Stomach smooth muscle (tissue), 2 donors: ENCODE results near the gene SFXN3.

Experiments
- H3K27ac ChIP-seq: one replicate; pipeline ENCODE4 v1.7.0; 2013; ENCODE audit warnings: mild to moderate bottlenecking, low read length, inconsistent platforms
- H3K27me3 ChIP-seq, 2 donors: one replicate each; pipeline ENCODE4 v1.7.0; 2013; ENCODE audit warnings: low read length in 2 of 2; ENCODE audit not compliant: insufficient read depth in 2 of 2, control insufficient read depth in 1 of 2
- H3K36me3 ChIP-seq, 2 donors: one replicate each; pipeline ENCODE4 v1.7.0; 2013; ENCODE audit warnings: low read length in 2 of 2; ENCODE audit not compliant: control insufficient read depth in 2 of 2, insufficient read depth in 2 of 2
- H3K4me1 ChIP-seq: one replicate; pipeline ENCODE4 v1.7.0; 2013; ENCODE audit warnings: low read length; ENCODE audit not compliant: control insufficient read depth, insufficient read depth
- H3K4me3 ChIP-seq, 2 donors: one replicate each; pipeline ENCODE4 v1.7.0; 2013; ENCODE audit warnings: low read length in 2 of 2
- H3K9ac ChIP-seq, 2 donors: one replicate each; pipeline ENCODE4 v1.7.0; 2013; ENCODE audit warnings: low read length in 2 of 2, mild to moderate bottlenecking in 1 of 2
- H3K9me3 ChIP-seq, 2 donors: one replicate each; pipeline ENCODE4 v1.7.0; 2013; ENCODE audit warnings: low read length in 2 of 2; ENCODE audit not compliant: control insufficient read depth in 2 of 2
- donor health status: healthy.
- donor health status: Pancreatic carcinoma.

SFXN3 gene

DNA sequence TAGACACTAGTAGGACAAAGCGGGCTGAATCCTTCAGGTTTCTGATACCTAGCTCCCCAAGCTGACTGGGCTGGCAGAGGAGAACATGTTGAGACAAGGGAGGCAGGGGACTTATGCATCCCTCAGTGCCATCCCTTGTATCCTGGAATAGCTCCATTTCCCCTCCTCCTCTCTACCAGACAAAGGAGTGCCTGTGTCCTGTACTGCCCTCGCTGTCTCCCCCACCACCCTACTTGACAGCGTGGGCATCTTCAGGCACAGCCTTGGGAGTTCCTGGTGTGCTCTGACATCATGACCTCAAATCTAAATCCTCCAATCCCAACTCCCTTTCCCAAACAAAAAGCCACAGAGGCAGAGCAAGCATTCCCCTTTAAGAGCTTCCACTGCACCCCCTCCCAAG, 9.0 kb downstream of the SFXN3 start:
- H3K9ac ChIP-seq = no peak overlapping the region
- H3K36me3 ChIP-seq = peaks cover 33 to 44% of the 10 kb centered on the region in 2 donors
- peaks cover 18% of the 10 kb centered on the region for H3K4me1 ChIP-seq
- no peak overlapping the region for H3K27ac ChIP-seq
- no peaks in the 10 kb centered on the region for H3K27me3 ChIP-seq
- H3K9me3 ChIP-seq = no peaks in the 10 kb centered on the region
- H3K4me3 ChIP-seq = no peak overlapping the region

DNA sequence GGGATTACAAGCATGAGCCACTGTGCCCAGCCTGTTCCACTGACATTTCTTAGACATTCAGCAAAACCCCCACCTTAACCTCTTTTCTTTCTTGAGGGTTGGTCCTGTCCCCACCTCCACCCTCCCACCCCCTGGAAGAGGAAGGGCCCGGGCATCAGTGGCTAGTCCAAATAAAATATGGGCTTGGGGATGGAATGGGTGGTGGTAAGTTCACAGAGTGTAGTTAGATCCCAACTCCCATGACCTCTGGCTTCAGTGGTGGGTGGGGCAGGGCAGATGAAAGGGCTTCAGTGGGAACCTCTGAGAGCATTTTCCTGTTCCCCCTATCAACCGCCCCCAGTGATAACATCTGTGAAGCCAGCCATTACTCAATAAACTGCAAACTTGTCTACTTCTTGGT, 9.8 kb downstream of the SFXN3 start:
- Histone ChIP-seq H3K36me3 (peaks cover 27 to 38% of the 10 kb centered on the region in 2 donors), H3K9me3 (no peaks in the 10 kb centered on the region), H3K4me3 (no peak overlapping the region), H3K9ac (no peak overlapping the region), H3K4me1 (peaks cover 18% of the 10 kb centered on the region), H3K27ac (no peak overlapping the region), H3K27me3 (peaks cover 0 to 3% of the 10 kb centered on the region in 2 donors)

DNA sequence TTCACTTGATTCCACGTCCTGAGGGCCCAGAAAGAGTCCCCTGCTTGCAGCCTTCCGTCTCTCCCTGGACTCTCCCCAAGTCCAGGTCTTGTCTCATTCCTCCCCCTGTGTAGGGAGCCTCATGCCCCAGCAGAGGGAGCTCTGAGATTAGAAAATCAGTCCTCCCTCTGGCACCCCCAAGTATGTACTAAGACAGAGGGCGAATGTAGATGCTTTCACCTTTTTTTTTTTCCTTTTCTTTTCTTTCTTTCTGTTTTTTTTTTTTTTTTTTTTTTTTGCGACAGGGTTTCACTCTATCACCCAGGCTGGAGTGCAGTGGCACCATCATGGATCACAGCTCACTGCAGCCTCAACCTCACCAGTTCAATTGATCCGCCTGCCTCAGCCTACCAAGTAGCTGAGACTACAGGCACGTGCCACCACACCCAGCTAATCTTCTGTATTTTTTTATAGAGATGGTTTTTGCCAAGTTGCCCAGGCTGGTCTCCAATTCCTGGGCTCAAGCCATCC, 10.3 kb downstream of the SFXN3 start:
- H3K27ac ChIP-seq = no peak overlapping the region
- H3K27me3 ChIP-seq = peaks cover 0 to 3% of the 10 kb centered on the region in 2 donors
- peaks cover 18% of the 10 kb centered on the region for H3K4me1 ChIP-seq
- no peak overlapping the region for H3K9ac ChIP-seq
- H3K4me3 ChIP-seq = no peak overlapping the region
- H3K9me3 ChIP-seq = no peaks in the 10 kb centered on the region
- H3K36me3 ChIP-seq = peaks cover 22 to 34% of the 10 kb centered on the region in 2 donors

DNA sequence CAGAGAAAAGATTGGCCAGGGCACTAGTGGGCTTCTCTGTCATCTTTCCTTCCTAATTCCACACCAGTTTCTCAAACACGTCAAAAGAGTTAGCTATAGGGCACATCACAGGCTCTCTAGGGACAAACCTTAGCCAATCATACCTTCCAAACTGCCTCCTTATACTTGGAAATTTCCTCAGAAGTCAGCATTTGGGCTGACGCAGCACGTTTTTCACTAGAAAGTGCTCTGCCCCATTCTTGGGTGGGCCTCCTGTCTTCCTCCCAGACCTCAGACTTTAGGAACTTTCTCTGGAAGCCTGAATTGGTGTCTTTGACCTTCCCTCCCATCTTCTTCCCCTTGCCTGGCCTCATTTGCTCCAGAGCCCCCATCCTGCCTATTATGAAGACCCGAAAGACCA, 11.1 kb downstream of the SFXN3 start:
- Histone ChIP-seq H3K27ac (peak overlapping the region; percentile 84), H3K9me3 (no peaks in the 10 kb centered on the region), H3K36me3 (peaks cover 14 to 25% of the 10 kb centered on the region in 2 donors), H3K4me3 (peak overlapping the region; percentile 53 to 85), H3K4me1 (peaks cover 18% of the 10 kb centered on the region), H3K27me3 (peaks cover 5 to 10% of the 10 kb centered on the region in 2 donors), H3K9ac (peak overlapping the region; percentile 65 to 82)

DNA sequence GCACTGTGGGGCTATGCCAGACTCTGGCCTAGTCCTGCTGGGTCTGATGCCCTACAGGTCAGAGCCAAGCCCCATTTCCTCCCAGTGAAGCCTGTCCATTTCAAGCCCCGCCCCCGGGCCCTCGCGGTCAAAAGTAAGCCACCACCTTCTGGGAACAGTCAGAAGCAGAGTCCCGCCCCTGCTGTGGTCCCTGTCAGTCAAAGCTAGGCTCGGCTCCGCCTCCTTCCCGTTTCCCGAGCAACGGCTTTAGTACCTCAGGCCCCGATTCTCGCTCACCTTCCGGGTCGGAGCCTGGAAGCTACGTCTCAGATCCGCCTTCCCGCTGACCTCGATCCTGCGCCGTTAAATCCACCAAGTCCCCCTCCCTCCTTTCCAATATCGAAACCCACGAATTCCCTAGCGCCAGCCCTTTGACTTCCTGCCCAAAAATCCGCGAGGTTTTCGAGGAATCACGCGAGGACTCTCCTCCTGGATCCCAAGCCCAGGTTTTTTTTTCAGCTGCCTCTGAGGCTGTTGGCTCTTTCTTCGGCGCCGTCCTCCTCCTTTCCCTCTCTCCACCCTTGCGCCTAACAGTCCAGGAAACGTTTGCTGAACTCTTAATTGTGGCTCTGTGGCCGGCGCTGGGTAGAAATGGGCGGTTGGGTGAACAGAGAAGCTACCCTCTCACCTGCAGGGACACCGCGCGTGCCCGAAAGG, 11.8 kb downstream of the SFXN3 start:
- Histone ChIP-seq H3K27ac (peak overlapping the region; percentile 84), H3K4me1 (peaks cover 18% of the 10 kb centered on the region), H3K27me3 (peaks cover 12 to 17% of the 10 kb centered on the region in 2 donors), H3K9ac (peak overlapping the region; percentile 65 to 82), H3K4me3 (peak overlapping the region; percentile 53 to 85), H3K36me3 (peaks cover 8 to 18% of the 10 kb centered on the region in 2 donors), H3K9me3 (no peaks in the 10 kb centered on the region)

DNA sequence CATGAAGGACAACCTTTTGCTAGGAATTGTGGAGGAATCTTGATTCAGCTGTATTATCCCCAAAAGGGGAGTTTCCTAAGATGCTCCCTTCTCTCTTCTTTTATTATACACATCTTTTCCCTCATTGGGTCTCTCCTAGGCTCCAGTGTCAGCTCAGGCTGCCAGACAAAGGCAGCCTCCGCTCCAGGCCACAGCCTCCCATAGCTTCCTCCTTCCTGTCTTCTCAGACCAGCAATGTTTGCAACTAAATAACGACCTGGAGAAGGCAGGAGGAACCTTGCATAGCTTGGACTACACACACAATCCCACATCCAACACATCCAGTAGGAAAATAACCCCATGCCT, 12.3 kb downstream of the SFXN3 start:
- Histone ChIP-seq H3K9ac (peak overlapping the region; percentile 65 to 82), H3K36me3 (peaks cover 8 to 13% of the 10 kb centered on the region in 2 donors), H3K4me1 (peaks cover 18% of the 10 kb centered on the region), H3K27ac (peak overlapping the region; percentile 84), H3K27me3 (peaks cover 17 to 21% of the 10 kb centered on the region in 2 donors), H3K9me3 (no peaks in the 10 kb centered on the region), H3K4me3 (peak overlapping the region; percentile 53 to 85)

DNA sequence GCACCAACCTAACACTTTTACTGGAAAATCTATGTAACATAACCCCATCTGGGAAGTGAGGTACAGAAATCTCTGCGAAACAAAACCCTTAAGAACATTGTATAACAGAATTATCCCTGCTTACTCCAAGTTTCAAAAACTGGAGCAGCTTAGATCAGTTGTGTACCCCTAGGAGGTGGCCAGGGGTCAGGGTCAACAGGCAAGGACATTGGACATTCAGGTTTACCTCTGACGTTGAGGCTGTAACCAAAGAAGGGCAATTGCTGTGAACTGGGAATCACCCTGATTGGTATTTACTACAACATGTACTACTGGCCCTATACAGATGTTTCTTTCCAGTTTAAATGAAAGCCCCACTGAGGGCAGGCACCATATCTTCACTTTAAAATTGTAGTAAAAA, 13.1 kb downstream of the SFXN3 start:
- no peak overlapping the region for H3K9ac ChIP-seq
- H3K4me1 ChIP-seq = peaks cover 21% of the 10 kb centered on the region
- peaks cover 5 to 7% of the 10 kb centered on the region in 2 donors for H3K36me3 ChIP-seq
- peaks cover 25 to 29% of the 10 kb centered on the region in 2 donors for H3K27me3 ChIP-seq
- no peak overlapping the region for H3K4me3 ChIP-seq
- no peak overlapping the region for H3K27ac ChIP-seq
- H3K9me3 ChIP-seq = no peaks in the 10 kb centered on the region

DNA sequence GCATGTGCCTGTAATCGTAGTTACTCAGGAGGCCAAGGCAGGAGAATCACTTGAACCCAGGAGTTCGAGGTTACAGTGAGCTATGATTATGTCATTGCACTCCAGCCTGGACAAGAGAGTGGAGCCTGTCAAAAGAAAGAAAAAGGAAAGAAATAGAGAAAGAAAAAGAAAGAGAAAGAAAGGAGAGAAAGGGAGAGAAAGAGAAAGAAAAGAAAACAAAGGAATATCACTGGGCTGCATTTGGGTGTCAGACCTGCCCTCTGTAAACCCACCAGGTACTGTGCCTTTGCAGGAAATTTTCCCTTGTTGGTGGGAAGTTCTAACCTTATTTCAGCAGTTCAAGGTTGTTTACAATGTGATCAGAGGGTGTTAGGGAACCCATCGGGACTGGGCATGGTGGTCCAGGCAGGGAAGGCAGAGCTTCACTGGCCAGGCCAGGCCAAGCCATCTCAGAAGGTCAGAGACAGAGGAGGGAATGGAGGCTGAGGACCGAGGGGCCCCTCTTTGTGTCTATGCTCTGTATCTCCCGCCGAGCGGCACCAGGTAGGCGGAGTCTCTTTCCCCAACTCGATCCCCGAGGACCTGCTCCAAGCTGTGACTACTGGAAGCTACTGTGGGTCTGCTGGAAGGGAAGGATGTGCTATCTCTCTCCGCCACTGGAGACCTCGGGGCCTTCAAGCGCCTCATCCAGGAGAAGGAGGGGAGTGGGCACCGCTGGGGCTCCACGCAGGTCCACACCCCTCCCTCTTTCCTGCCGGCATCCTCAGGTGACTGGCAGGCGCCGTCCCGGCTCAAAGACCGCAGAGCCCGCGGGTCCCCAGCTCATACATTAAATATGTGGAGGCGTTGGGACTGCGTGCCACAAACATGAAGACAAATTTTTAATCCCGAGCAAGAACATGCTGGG, 15.6 kb downstream of the SFXN3 start:
- Histone ChIP-seq H3K9ac (no peak overlapping the region), H3K4me3 (no peak overlapping the region), H3K36me3 (no peaks in the 10 kb centered on the region), H3K9me3 (no peaks in the 10 kb centered on the region), H3K4me1 (peaks cover 24% of the 10 kb centered on the region), H3K27me3 (peaks cover 44 to 49% of the 10 kb centered on the region in 2 donors), H3K27ac (no peak overlapping the region)

DNA sequence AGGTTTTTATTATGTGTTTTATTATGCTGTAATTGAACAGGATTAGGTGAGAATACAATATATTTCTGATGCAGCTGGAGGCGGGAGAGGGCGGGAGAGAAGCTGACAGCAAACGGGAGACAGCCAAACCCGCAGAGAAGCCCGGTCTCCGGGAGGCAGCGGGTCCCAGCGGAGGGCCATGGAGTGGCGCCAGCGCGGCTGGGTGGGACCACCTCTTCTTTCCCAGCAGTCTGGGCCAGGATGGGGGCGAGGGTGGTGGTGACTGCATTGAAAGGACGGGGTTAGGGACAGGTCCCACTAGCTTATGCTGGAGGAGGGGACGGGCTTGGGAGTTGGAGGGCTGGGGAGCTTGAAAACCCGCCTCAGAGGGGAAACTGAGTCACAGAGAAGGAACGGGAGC, 16.2 kb downstream of the SFXN3 start:
- no peaks in the 10 kb centered on the region for H3K9me3 ChIP-seq
- H3K4me3 ChIP-seq = no peak overlapping the region
- H3K27me3 ChIP-seq = peaks cover 49 to 56% of the 10 kb centered on the region in 2 donors
- no peak overlapping the region for H3K27ac ChIP-seq
- H3K36me3 ChIP-seq = no peaks in the 10 kb centered on the region
- H3K4me1 ChIP-seq = peaks cover 20% of the 10 kb centered on the region
- H3K9ac ChIP-seq = no peak overlapping the region

DNA sequence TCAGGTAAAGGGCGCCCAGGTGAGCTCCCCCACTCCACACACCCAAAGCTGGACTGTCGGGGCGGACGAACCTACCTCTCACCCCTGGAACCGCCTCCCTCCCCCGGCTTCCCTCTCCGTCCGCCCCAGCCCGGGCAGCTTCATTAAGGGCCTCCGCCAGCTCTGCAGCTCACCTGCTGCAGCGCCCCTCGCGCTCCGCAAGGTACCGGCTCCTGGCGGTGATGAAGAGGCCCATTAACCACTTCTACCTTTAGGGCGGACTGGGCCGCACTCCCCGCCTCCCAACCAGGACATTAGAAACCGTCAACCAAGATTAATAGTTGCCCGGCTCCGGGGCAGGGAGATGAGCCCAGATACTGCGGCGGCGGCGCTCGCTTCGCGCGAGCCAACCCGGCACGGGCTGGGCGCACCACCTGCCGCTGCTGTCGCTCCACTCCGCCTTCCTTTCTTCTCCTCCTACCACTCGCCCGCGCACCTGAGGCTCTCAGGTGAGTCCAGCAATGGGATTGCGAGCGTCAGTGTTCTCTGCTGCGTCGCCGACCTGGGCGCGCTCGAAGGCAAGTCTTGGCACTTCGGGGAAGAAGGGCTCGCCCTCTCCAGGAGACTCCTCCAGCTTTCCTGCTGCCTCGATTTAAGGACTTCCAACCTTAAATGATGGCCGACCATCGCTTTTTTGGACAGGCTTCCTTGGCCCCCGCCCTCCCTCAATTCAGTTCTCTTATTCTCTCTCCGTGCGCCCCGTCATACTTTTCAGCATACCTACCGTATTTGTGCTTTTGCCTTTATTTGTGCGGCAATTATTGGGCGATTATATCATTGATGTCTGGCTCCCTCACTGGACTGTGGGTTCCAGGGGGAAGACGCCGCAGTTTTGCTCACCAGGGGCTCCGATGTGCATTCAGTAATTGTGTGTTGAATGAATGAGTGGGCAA, 17.2 kb downstream of the SFXN3 start:
- no peak overlapping the region for H3K9ac ChIP-seq
- no peak overlapping the region for H3K27ac ChIP-seq
- peaks cover 13% of the 10 kb centered on the region for H3K4me1 ChIP-seq
- no peaks in the 10 kb centered on the region for H3K36me3 ChIP-seq
- no peaks in the 10 kb centered on the region for H3K9me3 ChIP-seq
- H3K4me3 ChIP-seq = no peak overlapping the region
- peaks cover 50 to 58% of the 10 kb centered on the region in 2 donors for H3K27me3 ChIP-seq
